Hepatic stellate cell (primary cell): ENCODE results near the gene OSBPL3.
A peak's percentile ranks its signal among the peaks of the same experiment; 100 is the strongest.
"Not testable (repeated sequence)": the region's sequence is repeated elsewhere in the genome, so short reads cannot be mapped to it uniquely, and the experiment has no call there.

Source experiments
- DNase-seq: peaks from one replicate; pipeline ENCODE4 v3.0.0; 2011; ENCODE audit warnings: low spot score

OSBPL3 gene

DNA sequence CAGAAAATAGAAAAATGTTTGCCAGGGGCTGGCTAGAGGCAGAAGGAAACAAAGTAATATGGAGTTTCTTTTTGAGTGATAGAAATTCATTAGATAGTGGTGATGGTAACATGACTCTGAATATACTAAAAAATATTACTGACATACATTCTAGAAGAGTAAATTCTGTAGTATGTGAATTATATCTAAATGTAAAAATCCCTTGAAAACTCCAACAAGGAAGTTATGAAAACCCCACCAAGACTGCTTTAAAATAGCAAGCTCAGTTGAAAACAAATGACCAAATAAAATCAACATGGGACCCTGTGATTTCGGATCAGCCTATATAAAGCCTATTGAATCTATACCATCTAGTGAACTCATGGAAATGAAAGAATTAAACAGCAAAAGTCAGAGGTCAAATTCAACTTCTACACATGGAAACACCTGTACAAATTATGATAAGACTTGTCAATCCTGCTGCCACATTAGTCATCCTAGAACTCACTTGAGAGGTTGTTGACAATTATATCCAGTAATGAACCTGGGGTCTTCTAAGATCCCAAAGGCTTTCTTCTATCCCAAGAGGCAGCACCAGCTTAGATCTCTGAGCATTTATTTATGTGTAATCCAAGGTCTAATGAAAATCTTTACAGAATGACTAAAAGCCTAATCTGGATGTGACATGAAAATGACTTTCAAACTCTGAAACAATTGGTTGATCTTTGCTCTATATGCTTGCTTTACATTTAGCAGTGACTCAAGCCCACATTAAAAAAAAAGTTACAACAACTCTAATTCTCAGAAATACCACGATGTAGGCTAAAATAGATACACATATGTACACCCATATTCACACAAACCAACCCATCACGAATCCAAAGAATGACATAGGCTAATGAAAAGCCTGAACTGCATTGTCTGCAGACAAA, 59.3 kb downstream of the OSBPL3 start:
- DNase-seq: no peak

DNA sequence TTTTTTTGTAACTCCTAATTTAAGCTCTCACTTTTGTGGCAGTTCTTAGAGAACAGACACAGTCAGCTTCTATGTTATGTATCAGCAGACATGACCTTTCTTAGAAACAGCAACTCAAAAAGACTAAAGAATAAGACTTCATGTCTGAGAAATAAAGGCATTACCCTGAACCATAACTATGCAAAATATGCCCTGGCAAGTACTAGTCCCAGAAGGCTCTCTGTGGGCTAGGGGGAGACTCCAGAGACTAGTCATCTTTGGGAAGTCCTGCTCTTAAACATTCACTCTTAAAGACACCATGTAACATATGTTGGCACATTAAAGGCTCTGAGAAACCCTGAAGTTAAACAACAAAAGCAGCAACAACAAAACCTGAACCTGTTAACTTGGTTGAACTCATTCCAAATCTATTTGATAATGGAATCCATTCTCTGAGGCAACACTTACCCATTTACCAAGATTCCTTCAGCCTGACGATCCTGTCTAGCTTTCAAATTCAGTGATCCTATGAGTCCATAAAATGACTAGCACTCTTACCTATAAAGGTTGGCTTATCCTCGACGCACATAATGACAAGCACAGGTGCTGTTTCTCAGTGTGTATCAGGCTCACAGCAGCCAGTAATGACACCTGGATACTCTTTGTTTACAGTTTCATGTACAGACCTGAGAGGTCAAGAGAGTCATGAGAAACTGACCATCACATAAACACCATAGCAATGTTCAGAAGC, 62.3 kb downstream of the OSBPL3 start:
- peak; percentile 66 for DNase-seq

DNA sequence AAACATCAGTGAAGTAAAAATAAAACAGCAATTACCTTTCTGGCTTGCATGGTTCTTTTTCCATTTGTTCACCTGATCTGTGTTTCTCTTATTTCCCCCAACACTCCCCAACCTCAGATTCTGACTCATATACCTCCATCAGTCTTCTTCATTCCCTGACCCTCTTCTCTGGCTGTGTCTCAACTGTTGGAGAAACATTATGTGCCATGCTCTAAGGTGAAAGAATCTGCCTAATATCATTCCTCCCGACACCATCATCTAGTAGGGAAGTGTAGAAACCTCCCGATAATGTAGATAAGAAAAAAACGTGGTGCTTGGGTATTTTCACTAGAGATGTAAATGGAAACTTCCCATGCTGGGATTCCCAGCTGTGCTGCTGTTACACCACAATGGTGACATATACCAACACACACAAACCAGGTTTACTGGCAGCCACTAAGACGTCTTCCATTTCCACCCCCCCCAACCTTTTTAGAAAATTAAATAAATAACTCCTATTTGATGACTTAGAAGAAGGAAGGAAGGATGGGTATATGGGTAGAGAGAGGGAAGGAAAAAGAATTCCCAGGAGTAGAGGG, 63.4 kb downstream of the OSBPL3 start:
- DNase-seq: no peak

- no peak for DNase-seq
Observed at GRCh38 chr7:24914465-24914859, 65.5 kb downstream of the OSBPL3 start.

- no peak for DNase-seq
Observed at GRCh38 chr7:24913801-24914464, 66.0 kb downstream of the OSBPL3 start.

- no peak for DNase-seq
Observed at GRCh38 chr7:24912874-24913514, 67.0 kb downstream of the OSBPL3 start.

DNA sequence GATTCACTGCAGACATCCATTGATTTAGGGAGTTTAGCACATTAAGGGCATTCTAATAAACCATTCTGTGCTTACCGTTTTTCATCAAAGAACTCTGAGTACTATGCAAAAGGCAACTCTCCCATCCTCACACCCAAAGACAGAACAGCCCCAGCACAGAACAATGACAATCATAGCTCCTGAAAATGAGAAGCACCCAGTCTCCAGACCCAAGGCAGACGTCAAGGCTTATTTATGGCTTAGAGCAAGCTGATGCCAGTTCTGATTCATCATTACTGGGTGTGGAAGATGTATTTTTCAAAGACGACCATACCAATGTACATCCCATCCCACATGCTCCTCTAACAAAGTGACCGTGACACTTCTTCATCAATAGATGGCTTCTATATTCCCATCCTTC, 67.6 kb downstream of the OSBPL3 start:
- no peak for DNase-seq

DNA sequence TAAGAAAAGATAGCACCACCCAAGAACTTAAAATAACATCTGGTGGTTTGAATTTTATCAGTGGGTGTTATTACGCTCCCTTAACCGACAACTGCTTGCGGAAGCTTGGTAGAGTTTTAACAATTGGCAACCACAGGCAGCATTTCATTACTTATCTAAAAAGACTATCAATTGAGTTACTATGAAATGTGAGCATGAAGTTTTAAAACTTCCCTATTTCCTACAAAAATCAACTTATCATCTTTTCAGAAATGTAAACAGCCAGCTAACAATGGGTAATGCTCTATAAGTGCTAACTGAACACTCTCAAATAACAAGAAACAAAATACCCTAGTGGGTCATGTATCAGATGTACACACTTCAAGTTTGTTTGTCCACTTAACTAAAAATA, 68.8 kb downstream of the OSBPL3 start:
- no peak for DNase-seq

- DNase-seq: no peak
Observed at GRCh38 chr7:24910551-24911212, 69.3 kb downstream of the OSBPL3 start.

DNA sequence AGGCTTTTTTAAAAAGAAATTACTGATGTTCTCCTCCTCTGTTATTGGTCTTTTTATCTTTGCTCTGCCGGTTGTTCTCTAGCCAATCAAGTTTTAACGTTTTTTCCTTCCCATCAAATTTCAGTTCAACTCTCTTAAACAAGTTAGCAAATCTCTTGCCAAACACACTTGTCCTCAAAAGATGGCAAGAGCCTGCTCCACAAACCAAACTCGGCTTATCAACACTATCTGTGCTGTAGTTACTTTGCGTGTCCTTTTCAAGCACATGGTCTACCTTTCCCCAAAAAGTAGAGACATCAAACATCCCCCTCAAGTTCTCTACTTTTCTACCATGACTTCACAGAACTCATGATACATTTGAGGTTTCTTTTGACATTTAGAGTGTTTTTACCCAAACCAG, 71.3 kb downstream of the OSBPL3 start:
- no peak for DNase-seq

DNA sequence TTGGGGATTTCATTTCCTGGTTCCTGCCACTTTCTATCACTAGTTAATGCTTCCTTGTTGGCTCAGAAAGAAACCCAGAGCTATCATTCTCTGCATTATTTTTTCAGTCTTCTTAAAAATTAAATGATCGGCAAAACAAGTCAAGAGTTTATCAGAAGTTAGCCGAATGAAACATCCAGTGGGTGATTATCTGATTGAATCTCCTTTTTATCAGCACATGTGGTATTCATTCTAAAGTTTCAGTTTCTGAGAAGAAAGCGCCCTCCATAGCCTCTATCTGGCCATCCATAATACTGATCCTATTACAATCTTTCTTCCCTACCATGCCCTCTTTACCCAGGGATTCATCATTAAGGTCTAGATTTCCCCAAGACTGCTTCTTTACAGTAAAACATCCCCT, 71.8 kb downstream of the OSBPL3 start:
- DNase-seq: no peak

- no peak for DNase-seq
Observed at GRCh38 chr7:24907311-24907886, 72.6 kb downstream of the OSBPL3 start.

DNA sequence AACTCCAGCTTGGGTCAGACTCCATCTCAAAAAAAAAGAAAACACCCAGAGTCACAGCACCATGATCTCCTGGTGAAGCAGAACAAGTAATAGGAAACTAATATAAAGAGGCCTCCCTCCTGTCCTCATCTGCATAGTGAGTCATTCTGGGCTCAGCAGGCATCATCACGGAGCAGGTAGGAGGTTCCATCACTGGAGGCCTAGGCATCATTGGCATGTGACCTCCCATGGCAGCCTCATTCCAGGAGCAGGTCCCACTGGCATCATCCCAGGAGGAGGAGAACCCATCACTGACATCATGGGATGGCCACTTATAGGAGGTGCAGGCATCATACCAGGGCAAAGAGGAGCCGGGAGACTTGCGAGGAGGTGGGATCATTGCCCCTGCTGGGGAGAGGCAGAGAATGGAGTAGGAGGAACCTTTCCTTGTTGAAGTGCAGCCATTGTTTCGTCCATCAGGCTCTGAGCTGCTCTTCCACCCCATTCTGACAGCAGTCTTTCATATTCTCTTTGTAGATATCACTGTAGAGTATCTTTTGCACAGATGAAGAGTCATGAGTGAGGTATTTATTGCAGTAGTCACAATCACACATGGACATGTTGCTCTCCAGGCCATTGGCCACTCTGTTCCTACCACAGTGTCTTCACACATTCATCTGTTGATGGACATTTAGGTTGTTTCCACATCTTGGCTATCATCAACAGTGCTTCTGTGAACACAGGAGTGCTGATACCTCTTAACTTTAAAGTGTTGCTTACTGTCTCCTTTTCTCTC, 73.8 kb downstream of the OSBPL3 start:
- no peak for DNase-seq

DNA sequence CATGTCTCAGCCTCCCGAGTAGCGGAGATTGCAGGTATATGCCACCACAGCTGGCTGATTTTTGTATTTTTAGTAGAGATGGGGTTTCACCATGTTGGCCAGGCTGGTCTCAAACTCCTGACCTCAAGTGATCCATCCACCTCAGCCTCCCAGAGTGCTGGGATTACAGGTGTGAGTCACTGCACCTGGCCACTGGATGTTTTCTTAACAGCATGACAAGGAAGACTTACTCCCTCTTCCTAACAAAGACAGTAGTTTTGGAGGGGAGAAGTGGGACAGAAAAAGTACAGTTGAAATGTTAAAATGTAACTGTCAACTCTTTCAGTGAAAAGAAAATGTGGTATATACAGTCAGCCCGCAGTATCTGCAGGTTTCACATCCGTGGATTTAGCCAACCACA, 76.0 kb downstream of the OSBPL3 start:
- DNase-seq: not testable (repeated sequence)

DNA sequence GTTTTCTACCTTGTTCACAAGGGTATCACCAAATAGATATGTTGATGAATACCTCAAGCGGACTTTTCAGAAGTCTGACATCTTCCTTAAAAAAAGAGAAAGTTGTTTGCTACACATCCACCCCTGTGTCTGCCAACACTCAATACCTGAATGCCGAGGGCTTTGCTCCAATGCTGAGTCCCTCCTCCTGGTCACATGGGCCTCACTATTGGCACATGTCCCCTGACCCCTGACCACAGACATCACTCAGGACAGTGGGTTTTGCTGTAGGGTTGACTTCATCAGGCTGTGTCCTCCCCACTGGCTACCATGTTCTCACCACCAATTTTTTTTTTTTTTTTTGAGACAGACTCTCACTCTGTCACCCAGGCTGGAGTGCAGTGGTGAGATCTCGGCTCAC, 76.4 kb downstream of the OSBPL3 start:
- DNase-seq: no peak

DNA sequence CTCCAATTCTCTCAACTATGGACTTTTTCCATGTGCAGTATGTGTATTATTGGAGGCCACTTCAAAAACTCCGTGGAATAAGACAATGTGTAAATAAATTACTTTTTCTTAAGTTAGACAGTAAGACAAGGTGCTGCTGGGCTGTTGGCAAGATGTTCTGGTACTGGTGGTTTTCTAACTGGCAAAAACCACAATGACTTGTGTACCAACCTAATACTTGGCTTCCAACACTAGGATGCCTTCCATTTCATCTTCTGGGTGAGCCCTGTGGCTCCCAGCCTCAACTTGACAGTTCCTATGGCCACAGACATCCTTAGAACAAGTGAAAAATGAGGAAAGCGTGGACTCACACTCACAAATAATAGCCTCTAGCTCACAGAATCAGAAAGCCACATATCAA, 77.0 kb downstream of the OSBPL3 start:
- no peak for DNase-seq

DNA sequence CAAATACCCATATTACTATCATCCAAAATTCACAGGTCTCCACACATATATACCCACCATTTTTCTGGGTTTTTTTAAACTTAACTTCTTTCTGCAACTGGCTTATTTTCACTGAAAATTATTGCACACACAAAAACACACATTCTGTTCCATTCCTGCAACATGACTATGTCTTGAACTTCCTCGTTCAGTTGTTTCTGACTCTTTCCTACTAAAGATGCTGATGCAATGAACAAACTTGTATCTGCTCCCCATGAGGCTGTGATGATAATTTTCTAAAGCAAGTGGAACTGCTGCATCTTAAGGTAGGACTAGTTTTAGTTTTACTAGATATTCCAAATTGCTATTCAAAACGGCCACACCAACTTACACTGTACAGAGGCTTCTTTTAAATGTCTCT, 77.7 kb downstream of the OSBPL3 start:
- DNase-seq: no peak

GRCh38 chr7:24899905-24900304, 80.1 kb downstream of the OSBPL3 start:
- no peak for DNase-seq

DNA sequence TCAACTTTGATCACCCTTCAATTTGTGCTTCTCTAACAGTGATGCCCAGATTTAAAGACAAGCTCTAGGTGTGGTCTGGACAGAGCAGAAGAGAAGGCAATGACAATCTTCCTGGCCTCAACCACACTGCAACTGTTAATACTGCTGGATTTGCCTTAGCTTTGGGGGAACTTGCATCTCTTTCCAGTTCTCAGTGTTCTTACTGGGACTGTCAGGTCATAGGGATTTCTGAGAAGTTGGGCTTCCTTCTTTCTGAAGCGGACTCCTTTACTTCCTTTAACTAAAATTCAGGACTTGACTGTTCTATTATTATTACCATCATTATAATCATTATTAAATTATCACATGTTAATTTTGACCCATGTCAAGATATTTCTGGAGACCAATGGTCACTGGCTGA, 80.8 kb downstream of the OSBPL3 start:
- no peak for DNase-seq

DNA sequence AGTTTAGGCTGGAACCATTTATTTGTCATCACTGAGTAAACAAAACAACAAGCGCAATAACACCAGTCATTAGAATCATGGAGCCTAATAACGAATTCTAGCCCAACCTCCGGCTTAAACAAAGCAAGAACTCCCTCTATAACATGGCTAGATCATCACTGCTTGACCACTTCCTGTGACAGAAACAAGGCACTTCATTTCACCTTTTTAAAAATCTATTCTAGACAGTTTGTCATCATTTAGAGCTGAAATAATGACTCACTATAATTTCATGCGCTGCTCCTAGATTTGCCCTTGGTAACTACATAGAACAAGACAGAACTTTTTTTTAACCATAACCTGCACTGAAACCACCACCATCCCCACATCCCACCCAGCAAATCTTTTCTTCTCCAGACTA, 81.3 kb downstream of the OSBPL3 start:
- DNase-seq: peak; percentile 31
